ENCODE measurements around the gene PIWIL4.
"Not testable (repeated sequence)": the region's sequence is repeated elsewhere in the genome, so short reads cannot be mapped to it uniquely, and the experiment has no call there.

The PIWIL4 gene

DNA sequence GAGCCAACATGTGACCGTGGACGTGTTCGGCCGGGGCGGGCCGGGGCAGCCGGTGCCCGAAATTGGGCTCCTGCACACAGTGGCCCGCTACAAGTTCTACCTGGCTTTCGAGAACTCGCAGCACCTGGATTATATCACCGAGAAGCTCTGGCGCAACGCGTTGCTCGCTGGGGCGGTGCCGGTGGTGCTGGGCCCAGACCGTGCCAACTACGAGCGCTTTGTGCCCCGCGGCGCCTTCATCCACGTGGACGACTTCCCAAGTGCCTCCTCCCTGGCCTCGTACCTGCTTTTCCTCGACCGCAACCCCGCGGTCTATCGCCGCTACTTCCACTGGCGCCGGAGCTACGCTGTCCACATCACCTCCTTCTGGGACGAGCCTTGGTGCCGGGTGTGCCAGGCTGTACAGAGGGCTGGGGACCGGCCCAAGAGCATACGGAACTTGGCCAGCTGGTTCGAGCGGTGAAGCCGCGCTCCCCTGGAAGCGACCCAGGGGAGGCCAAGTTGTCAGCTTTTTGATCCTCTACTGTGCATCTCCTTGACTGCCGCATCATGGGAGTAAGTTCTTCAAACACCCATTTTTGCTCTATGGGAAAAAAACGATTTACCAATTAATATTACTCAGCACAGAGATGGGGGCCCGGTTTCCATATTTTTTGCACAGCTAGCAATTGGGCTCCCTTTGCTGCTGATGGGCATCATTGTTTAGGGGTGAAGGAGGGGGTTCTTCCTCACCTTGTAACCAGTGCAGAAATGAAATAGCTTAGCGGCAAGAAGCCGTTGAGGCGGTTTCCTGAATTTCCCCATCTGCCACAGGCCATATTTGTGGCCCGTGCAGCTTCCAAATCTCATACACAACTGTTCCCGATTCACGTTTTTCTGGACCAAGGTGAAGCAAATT, 21.7 kb upstream of the PIWIL4 start:
- in situ Hi-C loops (cut with MboI; ENCODE audit: low pct_unique_long_range_greater_than_20kb, low sequenced_read_pairs) = no loop called here

DNA sequence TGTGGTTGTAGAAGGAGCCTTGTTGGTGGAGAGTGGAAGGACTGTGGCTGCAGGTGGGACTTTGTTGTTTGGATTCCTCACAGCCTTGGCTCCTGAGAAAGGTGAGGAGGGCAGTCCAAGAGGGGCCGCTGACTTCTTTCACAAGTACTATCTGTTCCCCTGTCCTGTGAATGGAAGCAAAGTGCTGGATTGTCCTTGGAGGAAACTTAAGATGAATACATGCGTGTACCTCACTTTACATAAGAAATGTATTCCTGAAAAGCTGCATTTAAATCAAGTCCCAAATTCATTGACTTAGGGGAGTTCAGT, 21.1 kb upstream of the PIWIL4 start:
- in situ Hi-C loops (cut with MboI; ENCODE audit: low pct_unique_long_range_greater_than_20kb, low sequenced_read_pairs) = no loop called here
- DNase-seq = no peak

More for the DNA sequence above, 21.7 kb upstream of the PIWIL4 start:
- peak; percentile 42 for DNase-seq

DNA sequence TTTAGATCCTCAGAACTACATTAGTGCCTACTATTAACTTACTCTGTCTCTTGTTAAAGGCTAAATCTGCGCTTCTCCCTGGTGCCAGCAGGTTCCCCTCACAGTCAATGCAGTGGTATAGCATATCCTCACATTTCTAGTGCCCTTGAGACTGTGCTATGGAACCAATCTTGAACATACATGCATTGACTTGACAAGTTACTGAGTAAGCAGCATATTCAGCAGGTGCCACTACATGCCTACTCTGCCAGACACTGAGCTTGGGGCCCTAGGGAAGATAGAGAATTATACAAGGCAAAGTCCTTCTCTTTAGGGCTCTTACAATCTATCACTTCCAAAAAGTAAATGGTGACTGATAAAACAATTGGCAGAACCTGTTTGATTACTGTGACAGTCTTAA, 20.3 kb upstream of the PIWIL4 start:
- in situ Hi-C loops (cut with MboI; ENCODE audit: low pct_unique_long_range_greater_than_20kb, low sequenced_read_pairs) = no loop called here
- DNase-seq = no peak

DNA sequence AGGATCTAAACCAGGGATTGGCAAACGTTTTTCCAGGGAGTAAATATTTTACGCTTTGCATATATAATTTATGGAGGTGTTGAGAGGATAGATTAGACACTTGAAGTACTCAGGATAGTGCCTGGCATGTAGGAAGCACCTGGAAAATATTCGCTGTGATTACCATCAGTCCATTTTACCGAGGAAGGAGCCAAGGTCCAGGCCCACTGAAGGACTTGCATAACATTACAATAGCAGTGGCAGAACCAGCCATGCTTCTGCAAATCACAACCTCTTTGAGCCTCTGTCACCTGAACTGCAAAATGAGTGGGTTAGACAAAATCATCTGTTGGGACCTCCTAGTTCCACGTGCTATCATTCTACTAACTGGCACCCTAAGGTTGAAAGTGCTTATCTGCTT, 18.0 kb upstream of the PIWIL4 start:
- DNase-seq = no peak
- in situ Hi-C loops (cut with MboI; ENCODE audit: low pct_unique_long_range_greater_than_20kb, low sequenced_read_pairs) = no loop called here

DNA sequence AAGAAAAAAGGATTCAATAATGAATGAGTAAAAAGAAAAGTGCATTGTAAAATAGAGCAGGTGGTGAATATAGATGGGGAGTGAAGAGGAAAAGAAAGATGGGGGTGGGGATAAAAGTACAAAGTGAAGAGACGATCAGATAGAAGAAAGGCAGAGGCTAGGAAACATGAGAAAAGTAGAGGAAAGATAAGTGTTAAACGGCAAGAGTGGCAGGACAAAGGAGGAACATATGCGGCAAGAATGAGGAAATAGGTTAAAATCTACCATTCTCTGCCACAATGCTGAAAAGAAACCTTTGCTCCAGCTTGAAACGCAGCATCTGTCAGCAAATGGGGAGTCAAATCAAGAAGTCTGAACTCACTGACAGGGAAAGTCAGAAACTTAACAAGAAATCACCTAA, 16.7 kb upstream of the PIWIL4 start:
- in situ Hi-C loops (cut with MboI; ENCODE audit: low pct_unique_long_range_greater_than_20kb, low sequenced_read_pairs) = no loop called here

DNA sequence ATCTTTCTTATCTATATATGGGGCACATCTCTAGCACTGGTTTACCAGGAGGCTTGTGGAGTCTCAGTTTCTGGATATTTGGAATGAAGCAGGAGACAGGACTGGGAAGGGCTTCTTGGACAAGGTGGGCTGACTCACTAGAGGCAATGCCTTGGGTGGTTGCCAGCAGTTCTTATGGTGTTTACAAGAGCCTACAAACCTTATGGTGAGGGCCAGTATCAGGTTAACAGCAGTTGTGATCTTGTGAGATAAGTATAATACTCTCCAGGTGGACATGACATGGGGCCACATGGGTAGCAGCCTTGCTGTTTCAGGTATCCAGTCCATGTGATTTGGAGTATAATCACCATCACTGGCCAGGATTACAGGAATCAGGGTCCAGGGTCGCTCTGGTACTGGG, 13.2 kb upstream of the PIWIL4 start:
- in situ Hi-C loops (cut with MboI; ENCODE audit: low pct_unique_long_range_greater_than_20kb, low sequenced_read_pairs) = no loop called here
- no peak for DNase-seq

More for the DNA sequence above, 16.7 kb upstream of the PIWIL4 start:
- DNase-seq = peak; percentile 55

DNA sequence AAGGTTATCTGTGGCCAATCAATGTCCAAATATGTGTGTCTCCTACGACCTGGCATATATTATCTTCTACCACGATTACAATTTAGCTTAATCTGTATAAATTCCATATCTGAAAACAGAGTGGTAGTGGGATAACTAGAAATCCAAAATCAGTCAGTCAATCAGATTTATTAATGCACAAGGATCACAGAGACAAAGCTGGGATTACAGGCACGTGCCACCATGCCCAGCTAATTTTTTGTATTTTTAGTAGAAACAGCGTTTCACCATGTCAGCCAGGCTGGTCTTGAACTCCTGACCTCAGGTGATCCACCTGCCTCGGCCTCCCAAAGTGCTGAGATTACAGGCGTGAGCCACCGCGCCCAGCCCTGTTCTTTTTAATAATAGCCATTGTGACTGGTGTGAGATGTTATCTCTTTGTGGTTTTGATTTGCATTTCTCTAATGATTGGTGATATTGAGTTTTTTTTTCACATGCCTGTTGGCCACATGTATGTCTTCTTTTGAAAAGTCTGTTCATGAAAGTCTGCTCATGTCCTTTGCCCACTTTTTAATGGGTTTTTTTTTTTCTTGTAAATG, 11.3 kb upstream of the PIWIL4 start:
- DNase-seq; in situ Hi-C loops (cut with MboI; ENCODE audit: low pct_unique_long_range_greater_than_20kb, low sequenced_read_pairs): not testable (repeated sequence)

DNA sequence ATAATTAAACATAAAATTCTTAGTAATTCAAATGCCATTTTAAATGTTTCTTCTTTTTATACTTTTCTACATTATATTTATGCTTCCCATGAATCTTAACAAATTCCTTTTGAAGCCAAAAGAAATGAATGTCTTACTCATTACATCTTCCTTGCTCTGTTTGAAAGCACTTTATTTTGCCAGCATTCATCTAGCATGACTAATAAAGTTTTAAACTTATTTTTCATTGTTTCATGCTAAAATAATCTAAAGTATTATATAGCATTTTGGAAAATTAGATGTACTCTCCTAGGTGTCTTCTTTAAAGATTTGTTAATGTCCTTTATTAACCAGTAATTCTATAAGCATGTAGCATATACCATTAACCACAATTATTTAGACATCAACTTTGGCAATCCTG, 9.7 kb upstream of the PIWIL4 start:
- in situ Hi-C loops (cut with MboI; ENCODE audit: low pct_unique_long_range_greater_than_20kb, low sequenced_read_pairs) = no loop called here
- DNase-seq = no peak

DNA sequence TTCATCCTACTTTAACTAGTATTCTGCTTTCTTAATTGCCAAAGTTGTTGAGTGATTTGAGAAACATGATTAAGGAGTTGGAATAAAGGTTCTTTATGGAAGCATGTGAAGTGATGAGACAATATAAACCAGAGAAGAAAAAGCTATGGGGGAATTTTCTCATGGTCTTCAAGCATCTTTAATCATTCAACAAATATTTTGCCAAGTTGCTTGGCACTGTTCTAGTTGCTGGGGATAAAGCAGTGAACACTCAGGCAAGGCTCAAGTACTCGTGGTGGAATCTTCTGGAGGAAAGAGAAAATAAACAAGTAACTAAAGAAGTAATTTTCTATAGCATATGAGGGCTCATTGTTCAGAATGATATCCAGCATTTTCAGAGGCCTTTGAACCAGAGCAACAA, 9.2 kb upstream of the PIWIL4 start:
- in situ Hi-C loops (cut with MboI; ENCODE audit: low pct_unique_long_range_greater_than_20kb, low sequenced_read_pairs) = no loop called here
- DNase-seq = no peak

DNA sequence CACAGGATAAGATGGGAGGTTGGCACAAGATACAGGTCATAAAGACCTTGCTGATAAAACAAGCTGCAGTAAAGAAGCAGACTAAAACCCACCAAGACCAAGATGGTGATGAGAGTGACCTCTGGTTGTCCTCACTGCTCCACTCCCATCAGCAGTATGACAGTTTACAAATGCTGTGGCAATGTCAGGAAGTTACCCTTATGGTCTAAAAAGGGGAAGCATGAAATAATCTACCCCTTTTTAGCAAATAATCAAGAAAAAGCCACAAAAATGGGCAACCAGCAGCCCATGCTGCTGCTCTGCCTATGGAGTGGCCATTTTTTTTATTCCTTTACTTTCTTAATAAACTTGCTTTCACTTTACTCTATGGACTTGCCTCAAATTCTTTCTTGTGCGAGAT, 8.7 kb upstream of the PIWIL4 start:
- peak; percentile 80 for DNase-seq
- in situ Hi-C loops (cut with MboI; ENCODE audit: low pct_unique_long_range_greater_than_20kb, low sequenced_read_pairs) = no loop called here

DNA sequence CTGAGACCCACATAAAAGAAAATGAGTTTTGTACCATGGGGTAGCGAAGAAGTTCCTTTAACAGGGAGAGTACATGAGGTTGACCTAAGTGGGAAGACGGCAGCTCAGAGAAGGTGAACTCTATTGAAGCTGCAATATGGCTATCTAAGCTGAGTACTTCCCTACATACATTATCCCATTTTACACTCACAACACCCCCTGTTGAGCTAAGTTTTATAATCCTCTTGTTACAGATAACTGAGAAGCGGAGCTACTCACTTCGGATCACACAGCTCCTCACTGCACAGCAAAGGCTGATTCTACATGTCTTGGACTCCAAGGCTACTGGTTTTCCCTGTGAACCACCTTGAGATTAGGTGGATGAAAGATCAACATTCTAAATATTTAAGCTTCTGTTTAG, 8.2 kb upstream of the PIWIL4 start:
- no peak for DNase-seq
- in situ Hi-C loops (cut with MboI; ENCODE audit: low pct_unique_long_range_greater_than_20kb, low sequenced_read_pairs) = no loop called here

DNA sequence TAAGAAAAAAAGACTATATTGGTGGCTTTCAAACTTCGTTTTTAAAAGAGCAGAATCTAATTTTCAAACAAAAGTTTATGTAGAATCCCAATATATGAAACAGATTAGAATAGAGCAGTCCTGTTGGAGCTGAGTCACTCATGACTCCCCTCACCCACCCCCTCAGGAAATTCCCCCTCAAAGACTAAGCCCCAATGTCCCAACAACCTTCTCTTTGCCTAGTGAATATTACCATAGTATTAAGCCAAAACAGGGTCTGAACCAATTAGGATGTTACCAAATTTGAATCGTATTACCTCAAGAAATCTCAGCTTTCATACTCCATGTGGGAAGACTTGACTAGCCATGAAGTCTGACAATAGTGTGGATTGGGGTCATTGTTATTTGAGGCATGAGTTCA, 7.8 kb upstream of the PIWIL4 start:
- no peak for DNase-seq
- in situ Hi-C loops (cut with MboI; ENCODE audit: low pct_unique_long_range_greater_than_20kb, low sequenced_read_pairs) = no loop called here

DNA sequence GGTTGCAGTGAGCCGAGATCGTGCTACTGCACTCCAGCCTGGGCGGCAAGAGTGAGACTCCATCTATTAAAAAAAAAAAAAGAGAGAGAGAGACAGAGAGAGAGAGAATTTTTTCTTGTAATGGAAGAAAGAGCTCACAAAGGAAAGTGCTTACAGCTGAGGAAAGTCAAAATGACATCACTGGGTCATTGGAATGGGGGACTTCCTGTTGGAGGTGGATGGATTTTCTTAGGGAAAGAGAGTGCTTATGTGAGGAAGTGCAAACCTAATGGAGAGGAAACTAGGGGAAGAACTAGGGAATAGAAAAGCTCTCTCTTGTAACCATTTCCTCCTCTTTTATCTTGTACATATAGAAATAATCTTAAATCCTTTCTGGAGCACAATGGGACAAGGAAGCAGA, 6.3 kb upstream of the PIWIL4 start:
- in situ Hi-C loops (cut with MboI; ENCODE audit: low pct_unique_long_range_greater_than_20kb, low sequenced_read_pairs) = no loop called here
- no peak for DNase-seq

DNA sequence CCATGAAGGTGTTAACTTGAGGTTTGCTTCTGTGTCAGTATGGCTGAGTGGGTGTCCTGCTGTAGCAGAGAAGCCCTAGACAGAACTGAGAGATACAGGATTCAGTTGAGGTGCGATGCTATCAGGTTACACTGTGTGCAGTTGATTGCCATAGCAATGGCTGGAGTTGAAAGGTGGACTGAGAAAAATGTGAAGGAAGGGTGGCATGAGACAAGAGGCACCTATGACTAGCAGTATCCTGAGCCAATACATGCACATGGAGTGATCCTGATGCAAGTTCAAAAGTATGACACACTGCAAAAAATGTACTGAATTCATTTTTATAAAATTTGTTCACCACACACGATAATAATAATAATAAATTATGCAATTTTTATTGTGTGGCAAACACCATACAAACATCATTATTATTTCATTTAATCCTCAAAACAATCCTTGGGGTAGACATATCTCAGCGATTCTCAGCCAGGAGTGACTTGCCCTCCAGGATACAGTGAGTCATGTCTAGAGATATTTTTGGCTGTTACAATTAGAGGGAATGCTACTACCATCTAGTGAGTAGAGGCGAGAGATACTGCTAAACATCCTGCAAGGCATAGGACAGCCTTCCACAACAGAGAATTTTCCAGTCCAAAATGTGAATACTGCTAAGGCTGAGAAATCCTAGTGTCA, 3.9 kb upstream of the PIWIL4 start:
- DNase-seq = no peak
- in situ Hi-C loops (cut with MboI; ENCODE audit: low pct_unique_long_range_greater_than_20kb, low sequenced_read_pairs) = no loop called here

DNA sequence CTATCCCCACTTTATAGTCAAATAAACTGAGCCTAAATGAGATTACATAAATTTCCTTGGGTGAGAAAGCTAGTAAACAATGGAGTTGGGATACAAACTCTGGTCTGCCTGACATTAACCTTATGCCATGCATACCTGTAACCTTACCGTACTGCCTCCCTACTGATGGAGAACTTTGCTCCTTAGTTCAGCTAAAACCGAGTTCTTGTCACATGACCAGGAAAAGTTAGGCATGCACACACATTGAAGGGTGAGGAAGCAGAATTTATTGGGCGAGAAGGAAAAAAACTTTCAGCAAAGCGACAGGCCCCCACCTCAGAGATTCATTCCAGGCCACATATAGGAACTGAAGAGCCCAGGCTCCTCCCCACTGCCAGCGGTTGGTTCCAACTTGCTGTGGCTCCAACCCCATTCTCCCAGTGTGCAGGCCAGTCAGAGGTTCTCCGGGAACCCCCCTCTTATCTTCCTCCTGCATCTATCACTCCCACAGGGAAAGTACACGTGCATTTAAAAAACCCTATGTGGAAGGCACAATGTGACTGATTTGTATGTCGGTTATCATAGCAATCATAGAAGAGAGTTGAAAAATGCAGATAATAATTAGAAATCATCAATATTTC, 3.2 kb upstream of the PIWIL4 start:
- no peak for DNase-seq
- in situ Hi-C loops (cut with MboI; ENCODE audit: low pct_unique_long_range_greater_than_20kb, low sequenced_read_pairs) = no loop called here

DNA sequence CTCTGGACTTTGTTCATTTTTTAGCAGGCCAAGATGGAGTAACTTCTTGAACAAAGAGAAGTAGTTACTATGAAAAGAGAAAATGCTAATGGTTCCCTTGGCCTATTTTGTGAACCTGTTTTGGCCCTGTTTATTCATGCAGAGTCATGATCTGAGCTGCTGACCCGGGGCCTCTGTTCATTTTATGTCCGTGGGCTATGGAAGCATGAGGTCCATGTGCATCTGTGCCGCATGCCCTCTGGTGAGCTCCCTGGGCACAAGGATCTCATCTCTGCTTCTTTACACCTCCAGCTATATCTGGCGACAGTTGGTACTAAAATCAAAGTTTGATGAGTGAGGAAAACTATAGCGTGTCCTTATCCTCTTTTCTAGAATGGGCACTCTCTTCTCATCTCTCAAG, 1.0 kb downstream of the PIWIL4 start:
- in situ Hi-C loops (cut with MboI; ENCODE audit: low pct_unique_long_range_greater_than_20kb, low sequenced_read_pairs) = no loop called here
- no peak for DNase-seq

DNA sequence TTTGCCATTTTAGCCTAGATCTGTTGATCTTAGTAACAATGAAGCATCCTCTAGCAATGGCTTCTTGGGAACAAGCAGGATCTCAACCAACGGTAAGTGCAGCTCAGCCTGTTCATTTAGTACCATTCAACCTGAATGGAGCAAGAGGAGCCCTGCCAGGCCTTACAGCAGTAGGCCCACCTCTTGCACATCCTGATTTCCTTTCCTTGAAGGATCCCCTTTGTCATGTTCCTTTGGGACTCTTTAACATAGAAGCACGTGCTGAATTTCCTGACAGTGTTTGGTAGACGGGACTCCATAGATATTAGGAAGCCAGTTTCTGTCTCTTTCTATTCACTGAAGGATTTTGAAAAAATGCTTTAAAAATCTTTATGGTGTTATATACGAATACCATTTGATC, 1.5 kb downstream of the PIWIL4 start:
- in situ Hi-C loops (cut with MboI; ENCODE audit: low pct_unique_long_range_greater_than_20kb, low sequenced_read_pairs) = no loop called here
- no peak for DNase-seq

DNA sequence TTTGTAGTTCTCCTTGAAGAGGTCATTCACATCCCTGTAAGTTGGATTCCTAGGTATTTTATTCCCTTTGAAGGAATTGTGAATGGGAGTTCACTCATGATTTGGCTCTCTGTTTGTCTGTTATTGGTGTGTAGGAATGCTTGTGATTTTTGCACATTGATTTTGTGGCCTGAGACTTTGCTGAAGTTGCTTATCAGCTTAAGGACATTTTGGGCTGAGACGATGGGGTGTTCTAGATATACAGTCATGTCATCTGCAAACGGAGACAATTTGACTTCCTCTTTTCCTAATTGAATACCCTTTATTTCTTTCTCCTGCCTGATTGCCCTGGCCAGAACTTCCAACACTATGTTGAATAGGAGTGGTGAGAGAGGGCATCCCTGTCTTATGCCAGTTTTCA, 5.8 kb downstream of the PIWIL4 start:
- DNase-seq; in situ Hi-C loops (cut with MboI; ENCODE audit: low pct_unique_long_range_greater_than_20kb, low sequenced_read_pairs): not testable (repeated sequence)

DNA sequence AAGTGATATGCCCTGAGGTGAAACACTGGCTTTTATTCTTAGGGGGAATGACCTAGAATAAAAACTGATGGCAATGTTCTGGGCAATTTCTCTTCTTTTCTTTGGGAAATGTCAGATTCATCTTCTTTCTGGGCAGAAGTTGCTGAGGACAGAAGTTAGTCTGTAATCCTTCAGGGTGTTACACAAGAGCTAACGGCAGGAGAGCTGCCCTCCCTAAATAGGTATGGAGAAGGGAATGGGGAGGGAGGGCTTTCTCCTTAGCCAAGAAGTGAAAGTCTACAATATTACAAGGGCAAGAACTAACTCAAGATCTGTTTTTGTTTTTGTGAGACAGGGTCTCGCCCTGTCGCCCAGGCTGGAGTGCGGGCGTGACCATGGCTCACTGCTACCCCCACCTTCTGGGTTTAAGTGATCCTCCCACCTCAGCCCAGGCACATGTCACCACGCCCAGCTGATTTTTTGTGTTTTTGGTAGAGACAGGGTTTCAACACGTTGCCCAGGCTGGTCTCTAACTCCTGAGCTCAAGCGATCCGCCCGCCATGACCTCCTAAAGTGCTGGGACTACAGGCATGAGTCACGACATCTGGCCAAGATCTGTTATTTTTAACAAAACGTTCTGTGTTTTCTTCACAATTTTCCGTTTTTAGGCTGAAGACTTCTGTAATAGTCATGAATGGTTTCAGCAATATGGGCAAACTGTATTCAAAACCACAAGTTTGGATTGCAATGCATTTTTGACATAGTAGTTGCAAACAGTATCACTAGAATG, 7.2 kb downstream of the PIWIL4 start:
- in situ Hi-C loops (cut with MboI; ENCODE audit: low pct_unique_long_range_greater_than_20kb, low sequenced_read_pairs) = no loop called here
- DNase-seq = peak; percentile 49

All from KBM-7 (cell line).